Gastrocnemius medialis (tissue), 4 donors: ENCODE data around the gene PLPP3. TPM values are rescaled to one million over a fixed set of nuclear protein-coding genes. Genes with fewer than 3 reads are reported as not detected.

Source experiments
- ATAC-seq, 2 donors: fragments of 150-250 bp; one replicate each; pipeline ENCODE4 v1.9.1; 2016
- DNase-seq, 2 donors: peaks; one replicate each; pipeline ENCODE4 v3.0.0-alpha.2; 2019
- H3K27ac ChIP-seq, 4 donors: fragments of 200-600 bp; sonication (generic); 1 replicate in 1 of 4; 2 replicates in 3 of 4; pipeline ENCODE4 v1.5.1; 2016 to 2018; ENCODE audit warnings: mild to moderate bottlenecking in 2 of 4, moderate library complexity in 1 of 4
- H3K27me3 ChIP-seq, 3 donors: fragments of 200-600 bp; sonication (generic) in 2 of 3; 1 replicate in 1 of 3; 2 replicates in 2 of 3; pipeline versions ENCODE4 v1.5.1 to v1.6.0; 2016 to 2019; ENCODE audit warnings: mild to moderate bottlenecking in 1 of 3, moderate library complexity in 1 of 3
- H3K36me3 ChIP-seq, 2 donors: fragments of 200-600 bp; sonication (generic) in 1 of 2; one replicate each; pipeline ENCODE4 v1.5.1; 2017 to 2018
- H3K4me1 ChIP-seq, 2 donors: fragments of 200-600 bp; sonication (generic) in 1 of 2; one replicate each; pipeline ENCODE4 v1.5.1; 2016 to 2017; ENCODE audit warnings: mild to moderate bottlenecking in 2 of 2
- H3K4me3 ChIP-seq, 4 donors: fragments of 200-600 bp; sonication (generic) in 3 of 4; 1 replicate in 1 of 4; 2 replicates in 3 of 4; pipeline ENCODE4 v1.5.1; 2016 to 2019; ENCODE audit warnings: mild to moderate bottlenecking in 2 of 4
- H3K9me3 ChIP-seq, 3 donors: fragments of 200-600 bp; sonication (generic) in 2 of 3; 1 replicate in 1 of 3; 2 replicates in 2 of 3; pipeline ENCODE4 v1.5.1; 2016 to 2019
- POLR2A ChIP-seq, 2 donors: fragments of 450-650 bp; IDR thresholded peaks; one replicate each; pipeline ENCODE4 v1.6.1; 2017; ENCODE audit warnings: antibody characterized with exemption in 2 of 2, mild to moderate bottlenecking in 2 of 2, moderate library complexity in 2 of 2
- in situ Hi-C, 4 donors: fragments of 200-750 bp; cut with MboI; loops; one replicate each; pipeline versions ENCODE4 v1.15.0 to v1.8.0; 2017; ENCODE audit warnings: low sequenced_read_pairs in 4 of 4
- intact Hi-C: fragments of 100-400 bp; cut with DNase I; formaldehyde crosslinking; loops from one replicate; pipeline ENCODE4 v1.15.1; 2023; ENCODE audit warnings: low total_unique reads
- total RNA-seq, 4 donors: library from RNA; depleted of rRNA; stranded (reverse); fragments of >200 nt; gene quantifications; one replicate each; pipeline versions ENCODE4 v1.1.0 to v1.2.3, GENCODE V29; 2016
- TF ChIP-seq, protein P1 (sequence below), 5 experiments: fragments of 450-650 bp in 3 of 5; fragments of 200-600 bp in 2 of 5; sonication (generic) in 2 of 5; IDR thresholded peaks in 4 of 5; conservative IDR thresholded peaks in 1 of 5; 1 replicate in 4 of 5; 2 replicates in 1 of 5; pipeline ENCODE4 v1.5.1; 2016 to 2019; ENCODE audit warnings: antibody characterized with exemption in 5 of 5, mild to moderate bottlenecking in 3 of 5, moderate library complexity in 3 of 5

Gene PLPP3
- total RNA-seq, 4 donors from 2014 or later = 53.2 to 71.5 (median 55.5) TPM

- TF ChIP-seq, protein P1, sequence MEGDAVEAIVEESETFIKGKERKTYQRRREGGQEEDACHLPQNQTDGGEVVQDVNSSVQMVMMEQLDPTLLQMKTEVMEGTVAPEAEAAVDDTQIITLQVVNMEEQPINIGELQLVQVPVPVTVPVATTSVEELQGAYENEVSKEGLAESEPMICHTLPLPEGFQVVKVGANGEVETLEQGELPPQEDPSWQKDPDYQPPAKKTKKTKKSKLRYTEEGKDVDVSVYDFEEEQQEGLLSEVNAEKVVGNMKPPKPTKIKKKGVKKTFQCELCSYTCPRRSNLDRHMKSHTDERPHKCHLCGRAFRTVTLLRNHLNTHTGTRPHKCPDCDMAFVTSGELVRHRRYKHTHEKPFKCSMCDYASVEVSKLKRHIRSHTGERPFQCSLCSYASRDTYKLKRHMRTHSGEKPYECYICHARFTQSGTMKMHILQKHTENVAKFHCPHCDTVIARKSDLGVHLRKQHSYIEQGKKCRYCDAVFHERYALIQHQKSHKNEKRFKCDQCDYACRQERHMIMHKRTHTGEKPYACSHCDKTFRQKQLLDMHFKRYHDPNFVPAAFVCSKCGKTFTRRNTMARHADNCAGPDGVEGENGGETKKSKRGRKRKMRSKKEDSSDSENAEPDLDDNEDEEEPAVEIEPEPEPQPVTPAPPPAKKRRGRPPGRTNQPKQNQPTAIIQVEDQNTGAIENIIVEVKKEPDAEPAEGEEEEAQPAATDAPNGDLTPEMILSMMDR (IDR thresholded peaks at IDR 0.05 in 4 of 5, conservative IDR thresholded peaks at IDR 0.05 in 1 of 5) = no peak
- TF ChIP-seq POLR2A (IDR thresholded peaks at IDR 0.05) = no peak
Measured at GRCh38 chr1:56496158-56496557, 83.2 kb downstream of the PLPP3 start.

GRCh38 chr1:56495538-56495937 is 83.8 kb downstream of the PLPP3 start:
- Histone ChIP-seq H3K4me1 (peaks cover 8 to 20% of the 10 kb centered on the region in 2 donors), H3K36me3 (peaks cover 0 to 30% of the 10 kb centered on the region in 2 donors)
- TF ChIP-seq, protein P1 (IDR thresholded peaks at IDR 0.05 in 4 of 5, conservative IDR thresholded peaks at IDR 0.05 in 1 of 5) = no peak
- no peak for TF ChIP-seq POLR2A (IDR thresholded peaks at IDR 0.05)

More at GRCh38 chr1:56496158-56496557, 83.2 kb downstream of the PLPP3 start:
- intact Hi-C loops (no loop called here), in situ Hi-C loops (no loop called here)
- ATAC-seq (no peak), DNase-seq (no peak)
- peaks cover 8 to 22% of the 10 kb centered on the region in 2 donors for H3K4me1 ChIP-seq
- H3K27ac ChIP-seq = no peak overlapping the region
- no peaks in the 10 kb centered on the region for H3K9me3 ChIP-seq
- H3K27me3 ChIP-seq = no peaks in the 10 kb centered on the region
- no peak overlapping the region for H3K4me3 ChIP-seq
- H3K36me3 ChIP-seq = peaks cover 0 to 30% of the 10 kb centered on the region in 2 donors

DNA sequence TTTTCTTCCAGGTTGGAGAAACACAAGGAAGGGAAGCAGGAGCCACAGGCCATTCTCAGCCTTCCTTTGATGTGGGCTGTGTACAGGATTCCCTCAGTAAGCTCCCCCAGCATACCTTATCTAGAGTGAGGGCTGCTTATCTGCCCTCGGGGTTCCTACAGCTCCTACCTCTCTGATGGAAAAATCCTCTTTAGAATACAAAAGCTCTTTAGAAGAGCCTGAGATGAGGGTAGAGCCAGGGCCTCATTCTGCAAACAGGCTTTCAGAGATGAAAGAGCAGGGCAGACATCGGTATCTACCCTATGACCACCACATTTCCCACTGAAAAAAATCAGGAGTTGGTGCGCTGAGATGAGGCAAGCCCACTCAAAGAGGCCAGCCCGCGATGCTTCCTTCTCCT is 85.1 kb downstream of the PLPP3 start:
- DNase-seq (no peak), ATAC-seq (no peak)
- Histone ChIP-seq H3K36me3 (peaks cover 0 to 30% of the 10 kb centered on the region in 2 donors), H3K9me3 (no peaks in the 10 kb centered on the region), H3K4me1 (peaks cover 8 to 12% of the 10 kb centered on the region in 2 donors), H3K27me3 (no peaks in the 10 kb centered on the region), H3K27ac (no peak overlapping the region), H3K4me3 (no peak overlapping the region)
- intact Hi-C loops = no loop called here
- in situ Hi-C loops = no loop called here
- no peak for TF ChIP-seq POLR2A (IDR thresholded peaks at IDR 0.05)
- TF ChIP-seq, protein P1 (IDR thresholded peaks at IDR 0.05 in 4 of 5, conservative IDR thresholded peaks at IDR 0.05 in 1 of 5) = no peak

More at GRCh38 chr1:56495538-56495937, 83.8 kb downstream of the PLPP3 start:
- Histone ChIP-seq H3K27ac (no peak overlapping the region), H3K27me3 (no peaks in the 10 kb centered on the region), H3K9me3 (no peaks in the 10 kb centered on the region), H3K4me3 (no peak overlapping the region)
- in situ Hi-C loops (no loop called here), intact Hi-C loops (no loop called here)
- ATAC-seq = no peak
- no peak for DNase-seq

- peaks cover 0 to 30% of the 10 kb centered on the region in 2 donors for H3K36me3 ChIP-seq
Measured at GRCh38 chr1:56493826-56494225, 85.5 kb downstream of the PLPP3 start.

More at GRCh38 chr1:56493826-56494225, 85.5 kb downstream of the PLPP3 start:
- intact Hi-C loops = no loop called here
- no peaks in the 10 kb centered on the region for H3K27me3 ChIP-seq
- no peaks in the 10 kb centered on the region for H3K9me3 ChIP-seq
- in situ Hi-C loops = no loop called here
- H3K27ac ChIP-seq = no peak overlapping the region
- ATAC-seq (no peak), DNase-seq (no peak)
- peaks cover 8 to 10% of the 10 kb centered on the region in 2 donors for H3K4me1 ChIP-seq
- H3K4me3 ChIP-seq = no peak overlapping the region
- no peak for TF ChIP-seq POLR2A (IDR thresholded peaks at IDR 0.05)
- TF ChIP-seq, protein P1 (IDR thresholded peaks at IDR 0.05 in 4 of 5, conservative IDR thresholded peaks at IDR 0.05 in 1 of 5) = no peak
